NCI-H2227 (cell line): ENCODE results near the gene COBLL1.
"Not testable (repeated sequence)": the region's sequence is repeated elsewhere in the genome, so short reads cannot be mapped to it uniquely, and the experiment has no call there.

Experiments
- DNase-seq: peaks from one replicate; lab custom pipeline; 2025; ENCODE audit not compliant: unreplicated experiment; lab: John Stamatoyannopoulos, UW

Gene COBLL1

GRCh38 chr2:164761737-164762460, 79.7 kb downstream of the COBLL1 start:
- no peak for DNase-seq

GRCh38 chr2:164761201-164761600, 80.4 kb downstream of the COBLL1 start:
- not testable (repeated sequence) for DNase-seq

GRCh38 chr2:164760179-164760578, 81.4 kb downstream of the COBLL1 start:
- DNase-seq: no peak

GRCh38 chr2:164757934-164758695, 83.5 kb downstream of the COBLL1 start:
- DNase-seq: no peak

GRCh38 chr2:164756773-164757172, 84.8 kb downstream of the COBLL1 start:
- DNase-seq: no peak

- no peak for DNase-seq
These were observed 85.7 kb downstream of the COBLL1 start for GRCh38 chr2:164755952-164756351.

- no peak for DNase-seq
These were observed 87.2 kb downstream of the COBLL1 start for GRCh38 chr2:164754157-164755093.

- no peak for DNase-seq
These were observed 88.7 kb downstream of the COBLL1 start for GRCh38 chr2:164752956-164753355.

GRCh38 chr2:164747783-164748433, 93.7 kb downstream of the COBLL1 start:
- peak; percentile 40 for DNase-seq

- no peak for DNase-seq
These were observed 94.5 kb downstream of the COBLL1 start for GRCh38 chr2:164747140-164747539.

GRCh38 chr2:164746713-164747112, 94.9 kb downstream of the COBLL1 start:
- DNase-seq: no peak

- no peak for DNase-seq
These were observed 96.4 kb downstream of the COBLL1 start for GRCh38 chr2:164745012-164745797.

- no peak for DNase-seq
These were observed 98.8 kb downstream of the COBLL1 start for GRCh38 chr2:164742738-164743317.

GRCh38 chr2:164739966-164740365, 101.7 kb downstream of the COBLL1 start:
- no peak for DNase-seq

GRCh38 chr2:164737612-164738081, 104.0 kb downstream of the COBLL1 start:
- DNase-seq: peak; percentile 88

- DNase-seq: no peak
These were observed 106.2 kb downstream of the COBLL1 start for GRCh38 chr2:164735309-164735919.

- DNase-seq: no peak
These were observed 107.4 kb downstream of the COBLL1 start for GRCh38 chr2:164734196-164734595.

GRCh38 chr2:164725542-164725941, 116.1 kb downstream of the COBLL1 start:
- DNase-seq: no peak
